Activated CD4-positive, alpha-beta memory T cell treated with anti-CD3 and anti-CD28 coated beads for 36 hours (primary cell): ENCODE data around the gene MYMX. TPM values are rescaled to one million over a fixed set of nuclear protein-coding genes. Genes with fewer than 3 reads are reported as not detected.

Experiments
- CTCF ChIA-PET: fragments of 350-600 bp; sonication (Branson Sonifier 250); formaldehyde crosslinking; loops from one replicate; lab custom pipeline; 2021; ENCODE audit warnings: antibody characterized with exemption, inconsistent platforms; lab: Charles Lee
- POLR2A ChIA-PET: fragments of 350-600 bp; sonication (Branson Sonifier 250); formaldehyde crosslinking; loops from one replicate; lab custom pipeline; 2021; ENCODE audit warnings: antibody characterized with exemption; lab: Charles Lee
- DNase-seq: peaks from one replicate; pipeline ENCODE4 v3.0.0-alpha.2; 2020
- H3K27ac Mint-ChIP-seq: one replicate; pipeline ENCODE4 v1.8.0; 2021; ENCODE audit warnings: mixed read lengths
- H3K27me3 Mint-ChIP-seq: one replicate; pipeline ENCODE4 v1.8.0; 2021; ENCODE audit warnings: mixed read lengths
- H3K36me3 Mint-ChIP-seq: one replicate; pipeline ENCODE4 v1.8.0; 2021; ENCODE audit warnings: mixed read lengths
- H3K4me1 Mint-ChIP-seq: one replicate; pipeline ENCODE4 v1.8.0; 2021; ENCODE audit warnings: low read depth, mixed read lengths
- H3K4me3 Mint-ChIP-seq: one replicate; pipeline ENCODE4 v1.8.0; 2021; ENCODE audit warnings: mild to moderate bottlenecking, mixed read lengths
- H3K9me3 Mint-ChIP-seq: one replicate; pipeline ENCODE4 v1.8.0; 2021; ENCODE audit warnings: mixed read lengths
- intact Hi-C: fragments of 100-400 bp; cut with micrococcal nuclease; formaldehyde crosslinking; loops from one replicate; pipeline ENCODE4 v1.15.1; 2023
- total RNA-seq, 2 experiments: library from RNA; stranded (reverse); gene quantifications; one replicate each; pipeline ENCODE4 v1.2.3, GENCODE V29; 2021

MYMX gene
- total RNA-seq, 2 experiments from 2014 or later = not detected

- Mint-ChIP-seq H3K9me3 (no peaks in the 10 kb centered on the region), H3K4me3 (peak overlapping the region; percentile 76), H3K27ac (peak overlapping the region; percentile 79), H3K4me1 (peaks cover 66% of the 10 kb centered on the region), H3K36me3 (peaks cover 48% of the 10 kb centered on the region), H3K27me3 (no peaks in the 10 kb centered on the region)
- intact Hi-C loops = no loop called here
- ChIA-PET POLR2A (interaction anchor here (0.5 to 7.5 kb wide), 9 partner anchors 9 to 132 kb away, joined by 3 to 139 read pairs (median 4); partner anchors contain the start of genes CDC5L, HSP90AB1 and TMEM63B), CTCF (interaction anchor here (0.9 to 4.5 kb wide), 6 partner anchors 8 to 177 kb away, joined by 3 to 49 read pairs (median 16); partner anchors contain the start of genes HSP90AB1 and SLC29A1)
- DNase-seq = no peak
These were observed 38.5 kb downstream of the MYMX start for GRCh38 chr6:44255105-44255808.

GRCh38 chr6:44255871-44256774 lies 39.4 kb downstream of the MYMX start:
- intact Hi-C loops = no loop called here
- CTCF ChIA-PET = interaction anchor here (0.7 to 4.5 kb wide), 23 partner anchors 8 to 531 kb away, joined by 3 to 49 read pairs (median 5); partner anchors contain the start of genes AARS2, HSP90AB1 and SLC29A1
- peaks cover 44% of the 10 kb centered on the region for H3K36me3 Mint-ChIP-seq
- no peaks in the 10 kb centered on the region for H3K9me3 Mint-ChIP-seq
- peak overlapping the region; percentile 76 for H3K4me3 Mint-ChIP-seq
- H3K4me1 Mint-ChIP-seq = peaks cover 60% of the 10 kb centered on the region
- POLR2A ChIA-PET = interaction anchor here (0.5 to 7.5 kb wide), 16 partner anchors 8 to 132 kb away, joined by 3 to 139 read pairs (median 5); partner anchors contain the start of genes CDC5L, HSP90AB1 and SLC29A1
- no peaks in the 10 kb centered on the region for H3K27me3 Mint-ChIP-seq
- H3K27ac Mint-ChIP-seq = peak overlapping the region; percentile 79
- DNase-seq = no peak

GRCh38 chr6:44256775-44257024 lies 40.0 kb downstream of the MYMX start:
- H3K27me3 Mint-ChIP-seq = no peaks in the 10 kb centered on the region
- no peaks in the 10 kb centered on the region for H3K9me3 Mint-ChIP-seq
- intact Hi-C loops = loop anchor here (1.0 kb wide), 3 partner anchors 9 to 35 kb away; partner anchors contain the start of genes HSP90AB1 and NFKBIE
- peak overlapping the region; percentile 76 for H3K4me3 Mint-ChIP-seq
- CTCF ChIA-PET = interaction anchor here (0.7 to 4.5 kb wide), 21 partner anchors 8 to 532 kb away, joined by 3 to 49 read pairs (median 5); partner anchors contain the start of genes AARS2, HSP90AB1 and SLC29A1
- H3K27ac Mint-ChIP-seq = peak overlapping the region; percentile 79
- POLR2A ChIA-PET = interaction anchor here (0.8 to 7.5 kb wide), 11 partner anchors 8 to 131 kb away, joined by 3 to 139 read pairs (median 5); partner anchors contain the start of genes CDC5L, HSP90AB1 and SLC29A1
- H3K36me3 Mint-ChIP-seq = peaks cover 39% of the 10 kb centered on the region
- DNase-seq = no peak
- peaks cover 57% of the 10 kb centered on the region for H3K4me1 Mint-ChIP-seq

GRCh38 chr6:44257025-44257752 lies 40.5 kb downstream of the MYMX start, which contains the start of gene SLC35B2:
TSS of gene SLC35B2 (minus strand) at chr6:44257528. CDS start at chr6:44257410, 118 bp downstream.
- Mint-ChIP-seq H3K27ac (peak within 1 kb of the TSS; percentile 83), H3K27me3 (no peaks in the 10 kb centered on the region), H3K4me3 (peak within 1 kb of the TSS; percentile 77), H3K36me3 (peaks cover 35% of the 10 kb centered on the region), H3K4me1 (peaks cover 56% of the 10 kb centered on the region), H3K9me3 (no peaks in the 10 kb centered on the region)
- ChIA-PET CTCF (interaction anchor here (0.7 to 4.5 kb wide), 19 partner anchors 10 to 532 kb away, joined by 3 to 49 read pairs (median 6); partner anchors contain the start of genes AARS2, HSP90AB1 and SLC29A1), POLR2A (interaction anchor here (0.8 to 7.5 kb wide), 11 partner anchors 8 to 131 kb away, joined by 3 to 139 read pairs (median 5); partner anchors contain the start of genes CDC5L, HSP90AB1 and SLC29A1)
- intact Hi-C loops = loop anchor here (1.0 kb wide), 3 partner anchors 8 to 36 kb away; partner anchors contain the start of genes HSP90AB1 and NFKBIE
- peak; percentile 76 for DNase-seq

- DNase-seq = no peak
- Mint-ChIP-seq H3K27me3 (no peaks in the 10 kb centered on the region), H3K27ac (peak overlapping the region; percentile 83), H3K9me3 (no peaks in the 10 kb centered on the region), H3K36me3 (peaks cover 36% of the 10 kb centered on the region), H3K4me1 (peaks cover 59% of the 10 kb centered on the region), H3K4me3 (peak overlapping the region; percentile 77)
- intact Hi-C loops = loop anchor here (1.0 kb wide), 3 partner anchors 7 to 37 kb away; partner anchors contain the start of genes HSP90AB1 and NFKBIE
- ChIA-PET CTCF (interaction anchor here (1.3 to 4.5 kb wide), 7 partner anchors 10 to 85 kb away, joined by 7 to 49 read pairs (median 15); partner anchors contain the start of genes HSP90AB1 and SLC29A1), POLR2A (interaction anchor here (1.5 to 7.5 kb wide), 4 partner anchors 11 to 126 kb away, joined by 5 to 139 read pairs (median 6); partner anchors contain the start of genes HSP90AB1 and SLC29A1)
These were observed 41.1 kb downstream of the MYMX start for GRCh38 chr6:44257753-44258324.

GRCh38 chr6:44258325-44258863 lies 41.7 kb downstream of the MYMX start:
- DNase-seq = no peak
- Mint-ChIP-seq H3K27ac (peak overlapping the region; percentile 83), H3K36me3 (peaks cover 36% of the 10 kb centered on the region), H3K27me3 (no peaks in the 10 kb centered on the region), H3K9me3 (no peaks in the 10 kb centered on the region), H3K4me1 (peaks cover 60% of the 10 kb centered on the region), H3K4me3 (peak overlapping the region; percentile 37)
- intact Hi-C loops = no loop called here
- CTCF ChIA-PET = interaction anchor here (0.6 to 4.1 kb wide), 2 partner anchors 11 to 33 kb away, joined by 3 to 49 read pairs; partner anchors contain the start of gene HSP90AB1
- POLR2A ChIA-PET = interaction anchor here (7.5 kb wide), 1 partner anchor 12 kb away, joined by 139 read pairs; the partner anchor contains the start of gene HSP90AB1

- Mint-ChIP-seq H3K27me3 (no peaks in the 10 kb centered on the region), H3K4me1 (peaks cover 59% of the 10 kb centered on the region), H3K36me3 (peaks cover 34% of the 10 kb centered on the region), H3K9me3 (no peaks in the 10 kb centered on the region), H3K27ac (peak overlapping the region; percentile 83), H3K4me3 (no peak overlapping the region)
- CTCF ChIA-PET = interaction anchor here (0.6 to 4.1 kb wide), 2 partner anchors 12 to 34 kb away, joined by 3 to 49 read pairs; partner anchors contain the start of gene HSP90AB1
- intact Hi-C loops = no loop called here
- DNase-seq = no peak
- POLR2A ChIA-PET = interaction anchor here (7.5 kb wide), 1 partner anchor 12 kb away, joined by 139 read pairs; the partner anchor contains the start of gene HSP90AB1
These were observed 42.2 kb downstream of the MYMX start for GRCh38 chr6:44258921-44259320.

GRCh38 chr6:44260011-44260410 lies 43.3 kb downstream of the MYMX start:
- DNase-seq = no peak
- intact Hi-C loops = no loop called here
- Mint-ChIP-seq H3K4me3 (no peak overlapping the region), H3K4me1 (peaks cover 51% of the 10 kb centered on the region), H3K36me3 (peaks cover 28% of the 10 kb centered on the region), H3K27me3 (no peaks in the 10 kb centered on the region), H3K9me3 (no peaks in the 10 kb centered on the region), H3K27ac (no peak overlapping the region)
- CTCF ChIA-PET = no interaction called here
- POLR2A ChIA-PET = interaction anchor here (0.5 to 7.5 kb wide), 2 partner anchors 13 to 642 kb away, joined by 5 to 139 read pairs; partner anchors contain the start of gene HSP90AB1

GRCh38 chr6:44260451-44261297 lies 43.9 kb downstream of the MYMX start:
- peaks cover 27% of the 10 kb centered on the region for H3K36me3 Mint-ChIP-seq

More at GRCh38 chr6:44260451-44261297, 43.9 kb downstream of the MYMX start:
- H3K4me1 Mint-ChIP-seq = peaks cover 46% of the 10 kb centered on the region
- H3K4me3 Mint-ChIP-seq = no peak overlapping the region
- ChIA-PET CTCF (interaction anchor here (1.2 to 2.2 kb wide), 2 partner anchors 36 to 53 kb away, joined by 3 to 5 read pairs; partner anchors contain the start of gene AARS2), POLR2A (interaction anchor here (0.5 to 7.5 kb wide), 3 partner anchors 13 to 643 kb away, joined by 5 to 139 read pairs (median 79); partner anchors contain the start of gene HSP90AB1)
- DNase-seq = no peak
- intact Hi-C loops = no loop called here
- no peaks in the 10 kb centered on the region for H3K27me3 Mint-ChIP-seq
- no peak overlapping the region for H3K27ac Mint-ChIP-seq
- no peaks in the 10 kb centered on the region for H3K9me3 Mint-ChIP-seq
